DND-41 (cell line): Measurements from ENCODE around the gene PSMC3.

Experiments
- ATAC-seq: fragments of 200-7000 bp; cut with Tn5 transposase; 3 replicates; pipeline ENCODE4 v1.9.1; 2021; ENCODE audit warnings: low read depth; ENCODE audit not compliant: insufficient read depth
- DNase-seq: peaks from one replicate; pipeline ENCODE4 v3.0.0-alpha.2; 2020
- H2AFZ ChIP-seq: 2 replicates; pipeline ENCODE4 v1.6.0; 2012; ENCODE audit warnings: low read depth, low read length
- H3K27ac ChIP-seq: 2 replicates; pipeline ENCODE4 v1.5.1; 2012; ENCODE audit warnings: low read length, inconsistent platforms
- H3K27me3 ChIP-seq: fragments of 200-600 bp; sonication (generic); 2 replicates; pipeline ENCODE4 v1.6.0; 2012; ENCODE audit warnings: low read length, mild to moderate bottlenecking, inconsistent platforms; ENCODE audit not compliant: insufficient read depth, poor library complexity
- H3K36me3 ChIP-seq: 2 replicates; pipeline ENCODE4 v1.5.1; 2012; ENCODE audit warnings: low read length, inconsistent platforms; ENCODE audit not compliant: insufficient read depth
- H3K4me1 ChIP-seq: 2 replicates; pipeline ENCODE4 v1.5.1; 2012; ENCODE audit warnings: mild to moderate bottlenecking, low read length; ENCODE audit not compliant: insufficient read depth
- H3K4me2 ChIP-seq: 2 replicates; pipeline ENCODE4 v1.6.0; 2012; ENCODE audit warnings: mild to moderate bottlenecking, moderate library complexity, low read length, inconsistent platforms; ENCODE audit not compliant: insufficient read depth
- H3K4me3 ChIP-seq, 2 experiments: fragments of 200-600 bp in 1 of 2; shearing (Covaris generic) in 1 of 2; 2 replicates each; pipeline ENCODE4 v1.5.1; 2012 to 2016; ENCODE audit warnings: inconsistent platforms in 2 of 2, low read length in 2 of 2, mild to moderate bottlenecking in 2 of 2, low read depth in 1 of 2, moderate library complexity in 1 of 2
- H3K79me2 ChIP-seq: 2 replicates; pipeline ENCODE4 v1.6.0; 2012; ENCODE audit warnings: low read length, inconsistent platforms; ENCODE audit not compliant: insufficient read depth
- H3K9ac ChIP-seq: 2 replicates; pipeline ENCODE4 v1.6.0; 2012; ENCODE audit warnings: low read depth, mild to moderate bottlenecking, inconsistent platforms, low read length, moderate library complexity
- H3K9me3 ChIP-seq: 2 replicates; pipeline ENCODE4 v1.5.1; 2012; ENCODE audit warnings: low read length, moderate library complexity, mild to moderate bottlenecking, inconsistent platforms; ENCODE audit not compliant: insufficient read depth, severe bottlenecking
- H4K20me1 ChIP-seq: 2 replicates; pipeline ENCODE4 v1.6.0; 2012; ENCODE audit warnings: low read length; ENCODE audit not compliant: insufficient read depth
- CTCF ChIP-seq: IDR thresholded peaks from 2 replicates; pipeline ENCODE4 v1.5.1; 2012; ENCODE audit warnings: borderline replicate concordance, low read length, moderate library complexity, mild to moderate bottlenecking; ENCODE audit not compliant: poor library complexity, severe bottlenecking; ENCODE audit errors: extremely low read depth
- EZH2 ChIP-seq: IDR thresholded peaks from 3 replicates; pipeline ENCODE4 v1.6.1; 2012; ENCODE audit warnings: borderline replicate concordance, low read depth, mild to moderate bottlenecking, moderate library complexity, low read length, inconsistent platforms; ENCODE audit not compliant: severe bottlenecking

PSMC3 gene

DNA sequence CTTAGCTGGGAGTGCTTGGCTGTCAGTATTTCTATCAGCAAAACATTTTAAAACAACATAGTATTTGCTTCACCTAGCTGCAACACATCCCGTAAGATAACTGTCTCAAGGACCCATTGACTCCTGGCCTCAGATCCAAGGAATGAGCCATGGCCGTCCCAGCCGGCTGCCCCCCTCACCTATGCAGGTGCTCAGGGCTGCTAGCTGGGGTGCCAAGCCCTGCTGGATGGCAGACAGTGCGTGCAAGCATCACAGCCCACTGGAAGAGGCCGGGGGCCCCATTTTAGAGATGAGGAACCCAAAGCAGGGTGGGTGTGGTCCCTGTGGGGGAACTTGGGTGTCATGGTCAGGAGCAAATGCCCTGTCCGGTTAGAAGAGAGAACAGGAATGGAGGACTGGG, 8.5 kb downstream of the PSMC3 start:
- no peak overlapping the region for H3K4me2 ChIP-seq
- H4K20me1 ChIP-seq, result peaks cover 6% of the 10 kb centered on the region; the same call in 1 of the 2 replicates
- H2AFZ ChIP-seq, result no peak overlapping the region
- no peaks in the 10 kb centered on the region for H3K9me3 ChIP-seq
- ATAC-seq, result no peak
- H3K27ac ChIP-seq, result no peak overlapping the region
- peaks cover 83% of the 10 kb centered on the region for H3K36me3 ChIP-seq
- H3K9ac ChIP-seq, result no peak overlapping the region
- TF ChIP-seq EZH2 (no peak), CTCF (no peak)
- no peaks in the 10 kb centered on the region for H3K27me3 ChIP-seq
- no peak for DNase-seq
- no peak overlapping the region for H3K4me3 ChIP-seq
- H3K4me1 ChIP-seq, result peaks cover 2% of the 10 kb centered on the region
- peaks cover 5% of the 10 kb centered on the region; the same call in 1 of the 2 replicates for H3K79me2 ChIP-seq

- no peak overlapping the region for H2AFZ ChIP-seq
- no peaks in the 10 kb centered on the region; the same call in 1 of the 2 replicates for H4K20me1 ChIP-seq
- no peak overlapping the region for H3K4me2 ChIP-seq
- peaks cover 72% of the 10 kb centered on the region for H3K36me3 ChIP-seq
- no peaks in the 10 kb centered on the region for H3K79me2 ChIP-seq
- no peak for TF ChIP-seq CTCF
- no peak for TF ChIP-seq EZH2
- no peaks in the 10 kb centered on the region for H3K9me3 ChIP-seq
- DNase-seq (no peak), ATAC-seq (peak; percentile 15)
- H3K4me1 ChIP-seq, result no peaks in the 10 kb centered on the region
- H3K4me3 ChIP-seq, result no peak overlapping the region
- H3K27ac ChIP-seq, result no peak overlapping the region
- no peaks in the 10 kb centered on the region for H3K27me3 ChIP-seq
- H3K9ac ChIP-seq, result no peak overlapping the region
These were observed 10.2 kb downstream of the PSMC3 start for GRCh38 chr11:47415949-47416472.

GRCh38 chr11:47415091-47415854, 11.0 kb downstream of the PSMC3 start:
- no peaks in the 10 kb centered on the region for H3K79me2 ChIP-seq
- no peak overlapping the region for H3K27ac ChIP-seq
- ATAC-seq (peak; percentile 36), DNase-seq (no peak)
- no peaks in the 10 kb centered on the region; the same call in 1 of the 2 replicates for H4K20me1 ChIP-seq
- no peak overlapping the region for H3K4me2 ChIP-seq
- H3K9ac ChIP-seq, result no peak overlapping the region
- TF ChIP-seq CTCF (no peak), EZH2 (no peak)
- H3K9me3 ChIP-seq, result no peaks in the 10 kb centered on the region
- H3K4me1 ChIP-seq, result 0 out of 2 replicates have a peak, but pooled peaks cover 1% of the 10 kb centered on the region
- H2AFZ ChIP-seq, result no peak overlapping the region
- no peak overlapping the region for H3K4me3 ChIP-seq
- H3K27me3 ChIP-seq, result no peaks in the 10 kb centered on the region
- peaks cover 70% of the 10 kb centered on the region for H3K36me3 ChIP-seq
